Activated naive CD4-positive, alpha-beta T cell (primary cell): ENCODE measurements around the gene BAG1.

Source experiments
- DNase-seq, 4 experiments: peaks; one replicate each; lab custom pipeline; 2025; lab: John Stamatoyannopoulos, UW

The BAG1 gene

DNA sequence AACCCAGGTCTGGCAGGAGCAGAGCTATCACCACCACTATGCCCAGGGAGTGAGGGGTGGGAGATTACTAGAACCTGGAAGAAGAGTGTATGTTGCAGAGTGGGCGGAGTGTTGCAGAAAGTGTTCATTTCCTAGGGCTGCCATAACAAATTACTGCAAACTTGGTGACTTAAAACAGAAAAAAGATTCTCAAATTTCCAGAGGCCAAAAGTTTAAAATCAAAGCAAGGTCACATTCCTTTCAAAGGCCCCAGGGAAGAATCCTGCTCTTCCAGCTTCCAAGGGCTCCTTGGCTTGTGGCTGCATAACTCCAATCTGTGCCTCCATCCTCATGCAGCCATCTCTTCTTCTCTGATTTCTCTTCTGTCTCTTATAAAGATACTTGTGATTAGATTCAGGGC is 55.1 kb downstream of the BAG1 start:
- no peak for DNase-seq

DNA sequence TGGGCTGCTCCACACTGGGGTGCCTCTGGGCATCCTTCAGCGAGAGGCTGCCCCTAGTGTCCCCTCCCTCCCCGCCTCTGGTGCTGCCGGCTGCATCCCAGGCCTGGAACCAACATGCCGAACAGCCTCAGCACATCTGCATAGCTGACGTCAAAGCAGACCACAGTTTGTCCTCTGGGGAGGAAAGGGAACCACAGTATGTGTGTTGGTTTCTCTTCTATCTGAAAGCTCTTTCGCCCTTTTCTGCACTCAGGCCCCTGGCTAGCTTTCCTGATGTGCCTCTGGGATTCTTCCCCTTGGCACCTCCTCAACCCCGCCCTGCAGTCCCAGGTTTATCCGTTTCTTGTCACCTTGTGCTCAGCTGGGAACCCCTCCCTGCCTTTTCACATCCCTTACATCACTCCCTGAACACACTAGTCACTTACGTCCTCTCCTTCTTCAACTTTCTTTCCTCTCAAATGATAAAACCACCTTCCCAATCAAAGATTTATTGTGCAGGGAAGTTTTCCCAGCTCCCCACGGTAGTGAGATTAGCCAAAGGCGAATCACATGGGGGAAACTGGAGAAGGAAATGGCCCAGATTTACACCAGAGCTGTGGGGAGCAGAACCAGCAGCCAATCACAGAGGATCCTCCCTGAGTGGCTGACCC is 61.8 kb downstream of the BAG1 start:
- DNase-seq: no peak
